Activated T-helper 9 cell treated with anti-CD3 and anti-CD28 coated beads, Interleukin-2, amount 50 U/mL, for 16 hours (primary cell): Measurements from ENCODE around the gene C7.
"Not testable (repeated sequence)": the region's sequence is repeated elsewhere in the genome, so short reads cannot be mapped to it uniquely, and the experiment has no call there.

ENCODE experiments used
- DNase-seq: peaks from one replicate; pipeline ENCODE4 v3.0.0-alpha.2; 2020; ENCODE audit warnings: low read depth

The C7 gene

DNA sequence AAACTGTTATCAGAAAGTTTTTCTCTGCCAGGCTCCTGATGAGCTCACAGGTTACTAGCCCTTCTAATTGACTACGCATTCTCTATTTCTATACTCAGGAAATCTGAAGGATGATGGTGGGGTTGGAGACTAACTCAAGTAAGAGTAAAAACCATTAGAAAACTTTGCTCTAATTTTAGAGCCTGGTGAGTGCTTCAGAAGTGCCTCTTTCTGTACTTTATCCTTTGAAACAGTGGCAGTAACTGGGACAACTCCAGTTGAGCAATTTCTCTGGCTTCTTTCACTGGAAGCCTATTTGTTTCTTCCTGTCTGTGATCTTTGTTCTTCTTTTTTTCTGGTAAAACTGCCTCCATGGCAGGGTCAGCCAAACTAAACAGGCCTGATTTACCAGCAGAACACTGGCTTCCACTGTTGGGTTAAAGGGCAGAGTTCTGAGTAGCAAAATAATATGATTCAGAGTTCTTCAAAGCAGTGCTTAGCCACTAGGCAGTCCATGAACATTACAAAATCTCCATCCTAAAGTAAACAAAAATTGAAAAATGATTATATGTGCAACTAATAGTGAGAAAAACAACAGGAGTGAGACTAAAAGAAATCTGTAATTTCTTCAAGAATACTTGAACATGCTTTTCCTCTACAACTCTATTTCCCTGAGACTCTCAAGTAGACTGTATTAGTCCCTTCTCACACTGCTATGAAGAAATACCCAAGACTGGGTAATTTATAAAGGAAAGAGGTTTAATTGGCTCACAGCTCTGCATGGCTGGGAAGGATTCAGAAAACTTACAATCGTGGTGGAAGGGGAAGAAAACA, 82.1 kb downstream of the C7 start:
- no peak for DNase-seq

DNA sequence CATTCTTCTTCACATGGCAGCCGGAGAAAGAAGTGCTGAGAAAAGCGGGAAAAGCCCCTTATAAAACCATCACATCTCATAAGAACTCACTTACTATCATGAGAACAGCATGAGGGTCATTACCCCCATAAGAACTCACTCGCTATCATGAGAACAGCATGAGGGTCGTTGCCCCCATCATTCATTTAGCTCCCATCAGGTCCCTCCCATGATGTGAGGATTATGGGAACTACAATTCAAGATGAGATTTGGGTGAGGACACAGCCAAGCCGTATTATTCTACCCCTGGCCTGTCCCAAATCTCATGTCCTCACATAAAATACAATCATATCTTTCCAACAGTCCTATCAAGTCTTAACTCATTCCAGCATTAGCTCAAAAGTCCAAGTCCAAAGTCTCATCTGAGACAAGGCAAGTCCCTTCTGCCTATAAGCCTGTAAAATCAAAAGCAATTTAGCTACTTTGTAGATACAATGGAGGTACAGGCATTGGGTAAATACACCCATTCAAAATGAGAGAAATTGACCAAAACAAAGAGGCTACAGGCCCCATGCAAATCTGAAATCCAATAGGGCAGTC, 82.8 kb downstream of the C7 start:
- DNase-seq: no peak

DNA sequence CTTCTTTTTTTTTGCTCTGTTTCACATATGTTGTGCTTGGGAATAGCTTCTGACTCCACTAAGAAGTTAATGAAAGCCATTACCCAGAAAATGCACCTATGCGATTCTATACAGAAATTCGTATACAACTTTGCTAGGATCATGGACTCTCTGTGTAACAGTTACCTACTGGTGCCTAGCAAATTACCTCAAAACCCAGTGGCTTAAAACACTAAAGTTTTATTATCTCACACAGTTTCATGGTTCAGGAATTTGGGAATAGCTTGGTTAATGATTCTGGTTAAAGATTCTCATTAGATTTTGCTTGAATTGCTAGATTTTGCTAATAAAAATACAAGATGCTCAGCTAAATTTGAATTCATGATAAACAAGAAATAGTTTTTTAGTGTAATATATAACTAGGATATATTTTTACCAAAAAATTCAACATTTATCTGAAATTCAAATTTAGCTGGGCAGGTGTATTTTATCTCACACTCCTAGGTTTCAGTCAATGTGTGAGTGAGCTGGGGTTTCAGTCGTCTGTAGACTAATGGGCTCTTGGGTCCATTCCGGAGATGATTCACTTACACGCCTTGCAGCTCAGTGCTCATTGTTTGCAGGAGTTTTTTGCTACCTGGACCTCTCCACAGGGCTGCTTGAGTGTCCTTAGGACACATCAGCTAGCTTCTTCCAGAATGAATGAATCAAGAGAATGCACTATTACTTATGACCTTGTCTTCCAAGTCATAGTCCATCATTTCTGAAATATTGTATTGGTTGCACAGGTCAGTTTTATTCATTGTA, 86.7 kb downstream of the C7 start:
- no peak for DNase-seq

DNA sequence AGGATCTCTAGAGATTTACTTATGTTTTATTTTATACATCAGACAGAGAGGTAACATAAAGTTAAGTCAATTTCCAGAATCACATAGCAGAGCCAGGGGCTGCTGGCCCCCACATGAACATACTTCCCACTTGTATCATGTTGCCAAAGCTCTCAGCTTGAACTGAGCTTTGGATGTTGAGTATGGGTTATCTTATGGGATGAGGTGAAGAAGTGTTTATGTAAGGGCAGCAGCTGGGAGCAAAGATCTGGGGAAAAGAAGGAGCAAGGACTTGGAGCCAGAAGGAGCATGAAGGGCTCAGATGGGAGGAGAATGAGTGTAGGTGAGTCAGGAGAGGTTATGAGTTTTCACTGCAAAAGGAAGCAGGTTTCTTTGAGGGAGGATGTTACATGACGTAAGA, 89.8 kb downstream of the C7 start:
- DNase-seq: no peak

DNA sequence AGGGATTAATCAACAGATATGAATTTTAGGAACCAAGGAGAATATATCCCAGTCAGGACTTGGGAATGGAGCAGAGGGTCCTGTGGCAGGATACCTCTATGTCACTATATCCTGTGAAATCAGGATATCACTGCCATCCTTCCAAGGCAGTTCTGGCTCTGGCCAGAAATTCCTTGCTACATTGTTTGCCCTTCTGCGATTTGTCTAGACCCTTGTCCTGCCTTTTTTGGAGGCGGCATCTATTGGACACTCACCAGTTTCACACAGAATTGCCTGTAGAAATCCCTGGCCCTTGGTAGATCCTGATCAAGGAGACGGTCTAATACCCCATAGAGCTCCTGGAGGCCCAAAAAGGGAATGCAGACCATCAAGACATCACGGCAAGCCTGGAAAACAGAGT, 90.7 kb downstream of the C7 start:
- DNase-seq: no peak

DNA sequence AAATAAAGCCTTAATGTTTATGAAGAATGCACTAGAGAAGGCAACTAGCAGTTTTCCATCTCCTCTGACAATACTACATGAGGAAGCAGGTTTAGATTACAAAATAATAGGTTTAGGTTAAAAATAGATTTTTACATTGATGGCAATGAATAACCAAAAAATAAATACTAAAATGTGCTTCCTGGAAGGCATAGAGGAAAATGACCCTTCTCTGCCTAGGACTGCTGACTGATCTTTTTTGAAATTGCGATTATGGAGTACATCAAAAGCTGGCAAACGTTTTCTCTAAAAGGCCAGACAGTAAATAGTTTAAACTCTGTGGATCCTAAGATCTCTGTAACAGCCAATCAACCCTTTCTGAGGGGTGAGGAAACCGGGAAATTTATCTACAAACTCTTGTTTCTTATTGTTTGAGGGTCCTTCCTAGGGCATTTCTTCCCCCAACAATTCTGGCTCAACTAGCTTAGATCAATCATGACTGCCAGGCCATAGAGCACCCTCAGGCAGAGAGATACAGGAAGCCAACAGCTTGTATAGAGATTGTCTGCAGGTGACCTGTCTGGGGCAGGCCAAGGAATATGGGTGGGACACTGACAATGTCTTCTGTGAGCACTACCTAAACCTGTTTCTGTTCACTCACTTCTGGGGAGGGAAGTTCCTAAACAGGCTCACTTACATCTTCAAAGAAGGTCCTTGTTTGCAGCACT, 94.5 kb downstream of the C7 start:
- no peak for DNase-seq

DNA sequence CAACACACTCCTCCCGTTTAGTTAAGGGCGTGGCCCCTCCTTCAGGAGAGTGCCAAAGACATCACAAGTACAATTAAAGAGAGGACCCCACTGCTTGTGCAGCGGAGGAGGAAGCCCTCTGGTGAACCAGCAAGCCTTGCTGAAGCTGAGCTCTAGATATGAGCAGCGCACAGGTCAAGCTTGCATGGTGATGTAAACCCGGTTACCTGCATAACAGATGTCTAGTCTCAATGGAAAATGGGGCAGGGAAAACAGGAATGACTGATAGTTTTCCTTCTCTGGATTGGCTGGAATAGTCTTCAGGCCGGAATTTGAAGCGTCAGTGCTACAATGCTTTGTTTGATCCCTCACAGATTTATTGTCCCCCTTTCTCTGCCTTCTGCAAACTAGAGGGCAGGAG, 95.6 kb downstream of the C7 start:
- no peak for DNase-seq

DNA sequence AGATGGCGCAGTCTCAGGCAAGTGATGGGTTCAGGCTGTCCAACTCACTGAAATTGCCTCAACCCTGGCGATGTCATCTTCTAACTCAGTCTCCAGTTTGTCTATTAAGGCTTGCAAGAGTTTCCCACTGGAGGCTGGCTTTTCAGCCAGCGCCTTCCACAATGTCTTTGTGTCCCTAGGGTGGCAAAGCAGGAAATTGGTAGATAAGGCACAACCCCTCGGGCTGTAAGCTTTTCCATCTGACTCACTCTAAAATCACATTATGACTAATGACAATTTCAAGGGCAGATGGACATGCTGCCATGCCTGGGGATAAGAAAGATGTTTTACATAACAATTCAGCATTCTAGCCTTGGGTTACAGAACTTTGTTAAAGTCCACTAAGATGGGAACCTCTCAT, 99.9 kb downstream of the C7 start:
- DNase-seq: no peak

DNA sequence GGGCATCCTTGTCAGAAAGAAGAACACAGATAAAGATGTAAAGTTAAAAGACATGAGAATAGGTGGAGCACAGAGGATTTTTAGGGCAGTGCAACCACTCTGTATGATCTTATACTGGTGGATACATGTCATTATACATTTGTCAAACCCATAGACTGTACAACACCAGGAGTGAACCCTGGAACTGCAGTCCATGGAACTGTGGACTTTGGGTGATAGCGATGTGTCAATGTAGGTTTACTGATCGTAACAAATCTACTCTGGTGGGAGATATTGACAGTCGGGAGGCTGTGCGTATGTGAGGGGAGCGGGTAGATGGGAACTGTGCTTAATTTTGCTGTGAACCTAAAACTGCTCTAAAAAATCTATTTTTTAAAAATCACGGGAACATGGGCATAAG, 101.3 kb downstream of the C7 start:
- no peak for DNase-seq

DNA sequence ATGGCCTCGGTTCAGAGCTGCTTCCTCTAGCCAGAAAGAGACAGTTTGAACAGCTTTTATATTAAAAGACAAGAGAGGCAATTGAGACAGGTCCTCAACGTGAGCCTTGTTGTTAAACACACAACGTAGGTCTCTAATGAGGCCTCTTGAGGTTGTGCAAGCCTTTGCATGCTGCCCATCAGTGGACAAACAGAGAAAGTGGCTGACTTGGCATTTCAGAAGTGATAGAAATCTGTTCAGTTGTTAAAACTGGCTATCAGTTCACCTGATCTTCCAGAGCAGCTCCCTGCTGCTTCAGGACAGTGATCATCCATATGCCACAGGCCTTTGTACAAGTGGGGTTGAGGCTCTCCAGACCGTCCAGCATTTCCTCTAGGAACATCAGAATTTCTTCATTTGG, 103.0 kb downstream of the C7 start:
- DNase-seq: no peak

DNA sequence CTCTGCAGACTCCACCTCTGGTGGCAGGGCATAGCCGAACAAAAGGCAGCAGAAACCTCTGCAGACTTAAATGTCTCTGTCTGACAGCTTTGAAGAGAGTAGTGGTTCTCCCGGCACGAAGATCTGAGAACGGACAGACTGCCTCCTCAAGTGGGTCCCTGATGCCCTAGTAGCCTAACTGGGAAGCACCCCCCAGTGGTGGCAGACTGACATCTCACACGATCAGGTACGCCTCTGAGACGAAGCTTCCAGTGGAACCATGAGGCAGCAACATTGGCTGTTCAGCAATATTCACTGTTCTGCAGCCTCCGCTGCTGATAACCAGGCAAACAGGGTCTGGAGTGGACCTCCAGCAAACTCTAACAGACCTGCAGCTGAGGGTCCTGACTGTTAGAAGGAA, 113.3 kb downstream of the C7 start:
- not testable (repeated sequence) for DNase-seq
